Trophoblast cell (in vitro differentiated cells and primary cell): ENCODE results near the gene CHFR.
A peak's percentile ranks its signal among the peaks of the same experiment; 100 is the strongest.

Experiments used
- DNase-seq, 2 donors: peaks; one replicate each; pipeline ENCODE4 v3.0.0-alpha.2; 2016
- H2AFZ ChIP-seq: 2 replicates; pipeline ENCODE4 v1.6.1; 2013; ENCODE audit warnings: low read length, moderate library complexity, mild to moderate bottlenecking; ENCODE audit not compliant: insufficient read depth, poor library complexity
- H2AK5ac ChIP-seq: 2 replicates; pipeline ENCODE4 v1.6.1; 2013; ENCODE audit warnings: mild to moderate bottlenecking, low read length
- H2BK120ac ChIP-seq: 2 replicates; pipeline ENCODE4 v1.6.1; 2013; ENCODE audit warnings: low read length, mild to moderate bottlenecking, moderate library complexity; ENCODE audit not compliant: insufficient read depth, poor library complexity
- H2BK12ac ChIP-seq: 2 replicates; pipeline ENCODE4 v1.6.1; 2013; ENCODE audit warnings: mild to moderate bottlenecking, low read length, moderate library complexity
- H2BK5ac ChIP-seq: 2 replicates; pipeline ENCODE4 v1.6.1; 2013; ENCODE audit warnings: low read length, low read depth, moderate library complexity, mild to moderate bottlenecking; ENCODE audit not compliant: poor library complexity
- H3K14ac ChIP-seq: 2 replicates; pipeline ENCODE4 v1.6.1; 2013; ENCODE audit warnings: mild to moderate bottlenecking, low read length
- H3K18ac ChIP-seq: 2 replicates; pipeline ENCODE4 v1.6.1; 2013; ENCODE audit warnings: mild to moderate bottlenecking, low read length
- H3K23ac ChIP-seq: 2 replicates; pipeline ENCODE4 v1.6.1; 2013; ENCODE audit warnings: low read length
- H3K27ac ChIP-seq: 2 replicates; pipeline ENCODE4 v1.5.1; 2013; ENCODE audit warnings: low read depth, mild to moderate bottlenecking, inconsistent platforms, low read length, moderate library complexity
- H3K27me3 ChIP-seq: 2 replicates; pipeline ENCODE4 v1.6.1; 2013; ENCODE audit warnings: inconsistent platforms, mild to moderate bottlenecking, low read length, moderate library complexity; ENCODE audit not compliant: insufficient read depth
- H3K36me3 ChIP-seq, 2 experiments: 1 replicate in 1 of 2; 2 replicates in 1 of 2; pipeline ENCODE4 v1.6.1; 2013; ENCODE audit warnings: low read length in 2 of 2, mild to moderate bottlenecking in 2 of 2, moderate library complexity in 1 of 2; ENCODE audit not compliant: insufficient read depth in 2 of 2, control insufficient read depth in 1 of 2
- H3K4ac ChIP-seq: 2 replicates; pipeline ENCODE4 v1.6.1; 2013; ENCODE audit warnings: low read depth, mild to moderate bottlenecking, low read length, moderate library complexity
- H3K4me1 ChIP-seq, 2 experiments: 1 replicate in 1 of 2; 2 replicates in 1 of 2; pipeline ENCODE4 v1.6.1; 2013; ENCODE audit warnings: low read length in 2 of 2, mild to moderate bottlenecking in 2 of 2, moderate library complexity in 1 of 2; ENCODE audit not compliant: insufficient read depth in 2 of 2, control insufficient read depth in 1 of 2
- H3K4me2 ChIP-seq: 2 replicates; pipeline ENCODE4 v1.6.1; 2013; ENCODE audit warnings: inconsistent platforms, mild to moderate bottlenecking, low read length, moderate library complexity
- H3K4me3 ChIP-seq: 2 replicates; pipeline ENCODE4 v1.5.1; 2013; ENCODE audit warnings: mild to moderate bottlenecking, low read depth, low read length, inconsistent platforms
- H3K79me1 ChIP-seq: one replicate; pipeline ENCODE4 v1.6.1; 2013; ENCODE audit warnings: low read length
- H3K79me2 ChIP-seq: 2 replicates; pipeline ENCODE4 v1.6.1; 2013; ENCODE audit warnings: low read length, mild to moderate bottlenecking; ENCODE audit not compliant: control insufficient read depth, insufficient read depth, poor library complexity
- H3K9ac ChIP-seq: 2 replicates; pipeline ENCODE4 v1.6.1; 2013; ENCODE audit warnings: mild to moderate bottlenecking, low read length
- H3K9me3 ChIP-seq: 2 replicates; pipeline ENCODE4 v1.6.1; 2013; ENCODE audit warnings: low read depth, mild to moderate bottlenecking, control low read depth, inconsistent platforms, low read length; ENCODE audit not compliant: insufficient read depth
- H4K12ac ChIP-seq: 2 replicates; pipeline ENCODE4 v1.6.1; 2013; ENCODE audit warnings: low read depth, mild to moderate bottlenecking, low read length, moderate library complexity
- H4K8ac ChIP-seq: 2 replicates; pipeline ENCODE4 v1.6.1; 2013; ENCODE audit warnings: low read depth, mild to moderate bottlenecking, low read length, moderate library complexity
- H4K91ac ChIP-seq: one replicate; pipeline ENCODE4 v1.6.1; 2013; ENCODE audit warnings: low read depth, mild to moderate bottlenecking, low read length, moderate library complexity
- WGBS: extraction: QIAGEN DNeasy Blood & Tissue Kit; methylation state at CpG from one replicate; pipeline ENCODE4 v1.1.7; 2013; ENCODE audit warnings: missing lambda C conversion rate; ENCODE audit not compliant: insufficient read length, insufficient coverage; ENCODE audit errors: extremely low coverage; 5-methylcytosine and 5-hydroxymethylcytosine counted together

The CHFR gene

DNA sequence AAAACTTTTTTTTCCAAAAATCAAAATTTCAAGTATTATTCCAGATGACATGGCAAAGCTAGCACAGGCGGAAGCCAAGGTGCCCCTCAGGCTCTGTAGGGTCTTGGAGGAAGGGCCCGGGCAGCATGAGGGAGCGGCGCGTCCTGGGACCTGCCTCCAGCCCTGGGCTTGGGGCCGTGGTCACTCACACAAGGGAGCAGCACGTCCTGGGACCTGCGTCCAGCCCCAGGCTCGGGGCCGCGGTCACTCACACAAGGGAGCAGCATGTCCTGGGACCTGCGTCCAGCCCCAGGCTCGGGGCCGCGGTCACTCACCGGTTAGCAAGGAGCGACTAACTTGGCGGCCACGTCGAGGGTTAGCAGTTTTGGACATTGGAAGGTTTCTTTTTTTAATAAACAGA, 46.9 kb downstream of the CHFR start:
- H3K4me2 ChIP-seq: no peak overlapping the region
- H2BK12ac ChIP-seq: no peak overlapping the region
- no peak overlapping the region for H4K91ac ChIP-seq
- H2BK120ac ChIP-seq: no peak overlapping the region
- H2AFZ ChIP-seq: no peak overlapping the region
- no peak overlapping the region for H3K23ac ChIP-seq
- H3K4me3 ChIP-seq: no peak overlapping the region
- H3K4ac ChIP-seq: no peak overlapping the region
- no peaks in the 10 kb centered on the region for H3K27me3 ChIP-seq
- H4K12ac ChIP-seq: no peak overlapping the region
- no CpG with 5 or more reads among the region's 20 CpGs for WGBS
- H3K36me3 ChIP-seq: peaks cover 64 to 82% of the 10 kb centered on the region in 2 experiments
- H3K4me1 ChIP-seq: no peaks in the 10 kb centered on the region
- no peak overlapping the region for H2AK5ac ChIP-seq
- no peak overlapping the region for H3K9ac ChIP-seq
- H3K79me2 ChIP-seq: no peaks in the 10 kb centered on the region
- H3K9me3 ChIP-seq: peaks cover 14% of the 10 kb centered on the region
- no peak for DNase-seq
- no peak overlapping the region for H3K14ac ChIP-seq
- H3K79me1 ChIP-seq: no peaks in the 10 kb centered on the region
- H2BK5ac ChIP-seq: no peak overlapping the region
- no peak overlapping the region for H3K27ac ChIP-seq
- H4K8ac ChIP-seq: no peak overlapping the region
- H3K18ac ChIP-seq: no peak overlapping the region

DNA sequence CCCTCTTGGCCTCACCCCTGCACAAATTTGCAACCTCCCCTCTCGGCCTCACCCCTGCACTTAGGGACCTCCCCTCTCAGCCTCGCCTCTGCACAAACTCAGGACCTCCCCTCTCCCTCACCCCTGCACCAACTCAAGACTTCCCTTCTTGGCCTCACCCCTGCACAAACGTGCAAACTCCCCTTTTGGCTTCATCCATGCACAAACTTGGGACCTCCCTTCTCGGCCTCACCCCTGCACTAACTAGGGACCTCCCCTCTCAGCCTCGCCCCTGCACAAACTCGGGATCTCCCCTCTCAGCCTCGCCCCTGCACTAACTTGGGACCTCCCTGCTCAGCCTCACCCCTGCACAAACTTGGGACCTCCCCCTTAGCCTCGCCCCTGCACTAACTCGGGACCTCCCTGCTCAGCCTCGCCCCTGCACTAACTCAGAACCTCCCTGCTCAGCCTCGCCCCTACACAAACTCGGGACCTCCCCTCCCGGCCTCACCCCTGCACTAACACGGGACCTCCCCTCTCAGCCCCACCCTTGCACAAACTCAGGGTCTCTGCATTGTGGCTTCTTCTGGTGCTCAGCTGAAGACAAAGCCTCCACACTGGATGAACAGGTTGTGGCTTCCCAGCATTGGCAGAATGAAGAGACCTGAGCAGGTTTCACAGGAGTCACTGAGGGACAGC, 47.7 kb downstream of the CHFR start:
- no peak overlapping the region for H3K14ac ChIP-seq
- H3K23ac ChIP-seq: no peak overlapping the region
- no peak overlapping the region for H3K4ac ChIP-seq
- H3K36me3 ChIP-seq: peaks cover 64 to 83% of the 10 kb centered on the region in 2 experiments
- peaks cover 15% of the 10 kb centered on the region for H3K9me3 ChIP-seq
- H3K4me1 ChIP-seq: no peaks in the 10 kb centered on the region
- H3K79me1 ChIP-seq: no peaks in the 10 kb centered on the region
- no peak overlapping the region for H3K18ac ChIP-seq
- no peak overlapping the region for H4K8ac ChIP-seq
- H3K79me2 ChIP-seq: no peaks in the 10 kb centered on the region
- H2BK12ac ChIP-seq: no peak overlapping the region
- H2BK5ac ChIP-seq: no peak overlapping the region
- H2AFZ ChIP-seq: no peak overlapping the region
- H4K12ac ChIP-seq: no peak overlapping the region
- no peak overlapping the region for H4K91ac ChIP-seq
- no peak overlapping the region for H3K4me2 ChIP-seq
- H3K27me3 ChIP-seq: no peaks in the 10 kb centered on the region
- H2BK120ac ChIP-seq: no peak overlapping the region
- no peak overlapping the region for H3K27ac ChIP-seq
- WGBS: no CpG with 5 or more reads among the region's 14 CpGs
- H3K4me3 ChIP-seq: no peak overlapping the region
- no peak overlapping the region for H2AK5ac ChIP-seq
- no peak overlapping the region for H3K9ac ChIP-seq
- DNase-seq: no peak

DNA sequence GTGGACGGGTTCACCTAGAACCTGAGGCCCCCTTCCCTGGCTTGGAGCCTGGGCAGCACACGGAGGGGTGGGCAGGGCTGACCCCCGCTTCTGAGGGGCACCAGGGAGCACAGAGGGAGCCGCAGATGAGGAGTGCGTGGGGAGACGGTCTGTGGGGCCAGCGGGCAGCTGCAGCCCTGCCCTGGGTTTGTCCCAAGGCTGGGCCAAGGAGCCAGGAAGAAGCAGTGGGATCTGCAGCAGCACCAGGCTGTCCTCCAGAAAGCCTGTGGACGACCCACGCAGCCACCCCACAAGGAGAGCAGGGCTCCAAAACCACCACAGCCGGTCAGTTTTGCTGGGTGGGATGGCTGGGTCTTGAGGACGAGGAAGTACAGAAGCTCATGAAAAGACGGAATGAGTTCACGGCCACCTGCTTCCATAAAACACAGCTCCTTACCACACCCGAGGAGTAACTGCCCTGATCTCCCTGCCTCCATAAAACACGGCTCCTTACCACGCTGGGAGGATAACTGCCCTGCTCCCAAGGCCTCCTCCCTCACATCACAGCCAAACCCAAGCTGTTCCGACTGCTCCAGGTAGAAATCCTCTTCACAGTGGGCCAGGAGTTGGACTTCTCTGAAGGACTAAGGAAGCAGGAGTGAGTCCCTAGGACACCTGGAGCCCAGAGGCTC, 48.9 kb downstream of the CHFR start:
- Histone ChIP-seq H2BK120ac (no peak overlapping the region), H3K4me2 (no peak overlapping the region), H2BK5ac (no peak overlapping the region), H3K4ac (no peak overlapping the region), H3K36me3 (peaks cover 64 to 84% of the 10 kb centered on the region in 2 experiments), H3K4me1 (no peaks in the 10 kb centered on the region), H3K27me3 (no peaks in the 10 kb centered on the region), H3K14ac (no peak overlapping the region), H2AFZ (no peak overlapping the region), H4K8ac (no peak overlapping the region), H3K9me3 (peaks cover 12% of the 10 kb centered on the region), H4K91ac (no peak overlapping the region), H3K23ac (no peak overlapping the region), H3K4me3 (no peak overlapping the region), H3K9ac (no peak overlapping the region), H4K12ac (no peak overlapping the region), H2BK12ac (no peak overlapping the region), H2AK5ac (no peak overlapping the region), H3K27ac (no peak overlapping the region), H3K18ac (no peak overlapping the region), H3K79me1 (no peaks in the 10 kb centered on the region), H3K79me2 (no peaks in the 10 kb centered on the region)
- DNase-seq: no peak
- WGBS: no CpG with 5 or more reads among the region's 17 CpGs

DNA sequence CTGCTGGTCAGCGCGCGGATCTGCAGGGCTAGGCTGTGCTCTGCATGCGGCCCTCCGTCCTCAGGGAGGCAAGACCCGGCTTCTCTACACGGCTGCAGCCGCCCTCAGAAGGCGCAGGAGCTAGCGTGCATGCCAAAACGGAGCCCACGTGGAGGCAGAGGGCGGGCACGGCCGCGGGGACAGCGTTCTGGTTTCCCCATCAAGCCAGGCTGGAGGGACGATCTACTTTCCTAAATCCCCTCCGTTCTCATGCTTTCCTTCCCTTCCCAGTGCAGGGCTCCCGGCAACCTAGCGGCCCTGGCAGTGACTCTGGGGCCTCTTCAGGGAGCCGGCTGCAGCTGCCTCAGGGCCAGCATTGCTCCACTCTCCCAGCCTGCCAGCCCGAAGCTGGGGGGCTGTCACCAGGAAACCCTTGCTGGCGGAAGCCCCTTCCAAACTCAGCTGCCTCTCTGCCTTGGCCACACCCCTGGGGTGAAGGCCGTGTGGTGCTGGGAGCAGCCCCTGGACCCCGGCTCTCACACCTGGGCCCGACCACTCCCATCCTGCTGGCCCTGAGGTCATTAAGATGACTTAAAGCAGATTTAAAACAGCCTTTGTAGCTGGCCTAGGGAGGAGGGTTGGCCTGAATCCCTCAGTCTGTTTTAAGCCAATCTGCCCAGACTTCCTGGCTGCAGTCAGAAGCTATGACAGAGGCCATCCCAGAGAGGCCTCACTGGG, 49.6 kb downstream of the CHFR start:
- Histone ChIP-seq H2BK12ac (no peak overlapping the region), H3K79me2 (no peaks in the 10 kb centered on the region), H4K12ac (peak overlapping the region; percentile 20), H3K4me2 (no peak overlapping the region), H3K23ac (no peak overlapping the region), H3K18ac (no peak overlapping the region), H3K79me1 (no peaks in the 10 kb centered on the region), H2AK5ac (no peak overlapping the region), H4K91ac (no peak overlapping the region), H3K14ac (no peak overlapping the region), H3K9me3 (peaks cover 12% of the 10 kb centered on the region), H3K27me3 (no peaks in the 10 kb centered on the region), H2BK120ac (no peak overlapping the region), H2AFZ (no peak overlapping the region), H4K8ac (no peak overlapping the region), H3K4me1 (no peaks in the 10 kb centered on the region), H3K4ac (no peak overlapping the region), H2BK5ac (no peak overlapping the region), H3K27ac (no peak overlapping the region), H3K9ac (no peak overlapping the region), H3K36me3 (peaks cover 65 to 86% of the 10 kb centered on the region in 2 experiments), H3K4me3 (no peak overlapping the region)
- no CpG with 5 or more reads among the region's 27 CpGs for WGBS
- DNase-seq: no peak
